ENCODE measurements around the gene CNIH3.
A peak's percentile ranks its signal among the peaks of the same experiment; 100 is the strongest.

CNIH3 gene

GRCh38 chr1:224785040-224785328 is 168.9 kb downstream of the CNIH3 start:
- no peaks in the 10 kb centered on the region for H3K79me2 ChIP-seq (ENCODE audit: insufficient read depth, low read length)
- peak overlapping the region; percentile 92 for H3K27ac ChIP-seq (ENCODE audit: low read length)
- ATAC-seq (ENCODE audit: insufficient read depth, low read depth), result no peak
- no peak overlapping the region for H2AFZ ChIP-seq (ENCODE audit: low read depth, low read length)
- TF ChIP-seq CTCF (IDR thresholded peaks at IDR 0.05; ENCODE audit: borderline replicate concordance, extremely low read depth, low read length, poor library complexity, severe bottlenecking) (no peak), EZH2 (IDR thresholded peaks at IDR 0.05; ENCODE audit: borderline replicate concordance, low read depth, low read length, severe bottlenecking) (no peak)
- H3K4me1 ChIP-seq (ENCODE audit: insufficient read depth, low read length), result peaks cover 61% of the 10 kb centered on the region
- DNase-seq, result no peak
- no peaks in the 10 kb centered on the region for H3K36me3 ChIP-seq (ENCODE audit: insufficient read depth, low read length)
- H3K4me3 ChIP-seq (ENCODE audit: low read depth in 1 of 2, low read length in 2 of 2), result no peak overlapping the region
- no peak overlapping the region for H3K4me2 ChIP-seq (ENCODE audit: insufficient read depth, low read length)
- H3K9ac ChIP-seq (ENCODE audit: low read depth, low read length), result peak overlapping the region; percentile 2; the same call in 1 of the 2 replicates
- H3K9me3 ChIP-seq (ENCODE audit: insufficient read depth, low read length, severe bottlenecking), result peaks cover 18% of the 10 kb centered on the region
- H3K27me3 ChIP-seq (ENCODE audit: insufficient read depth, low read length, poor library complexity), result no peaks in the 10 kb centered on the region
- no peaks in the 10 kb centered on the region for H4K20me1 ChIP-seq (ENCODE audit: insufficient read depth, low read length)

- Histone ChIP-seq H3K4me2 (ENCODE audit: insufficient read depth, low read length) (no peak overlapping the region), H3K36me3 (ENCODE audit: insufficient read depth, low read length) (no peaks in the 10 kb centered on the region), H3K9me3 (ENCODE audit: insufficient read depth, low read length, severe bottlenecking) (peaks cover 18% of the 10 kb centered on the region), H4K20me1 (ENCODE audit: insufficient read depth, low read length) (no peaks in the 10 kb centered on the region), H3K4me1 (ENCODE audit: insufficient read depth, low read length) (peaks cover 60% of the 10 kb centered on the region), H3K4me3 (ENCODE audit: low read depth in 1 of 2, low read length in 2 of 2) (no peak overlapping the region), H3K27ac (ENCODE audit: low read length) (peak overlapping the region; percentile 92), H2AFZ (ENCODE audit: low read depth, low read length) (no peak overlapping the region), H3K79me2 (ENCODE audit: insufficient read depth, low read length) (no peaks in the 10 kb centered on the region), H3K27me3 (ENCODE audit: insufficient read depth, low read length, poor library complexity) (no peaks in the 10 kb centered on the region), H3K9ac (ENCODE audit: low read depth, low read length) (no peak overlapping the region)
- ATAC-seq (ENCODE audit: insufficient read depth, low read depth), result no peak
- DNase-seq, result no peak
- TF ChIP-seq EZH2 (IDR thresholded peaks at IDR 0.05; ENCODE audit: borderline replicate concordance, low read depth, low read length, severe bottlenecking) (no peak), CTCF (IDR thresholded peaks at IDR 0.05; ENCODE audit: borderline replicate concordance, extremely low read depth, low read length, poor library complexity, severe bottlenecking) (no peak)
These were observed 169.5 kb downstream of the CNIH3 start for GRCh38 chr1:224785622-224786021.

GRCh38 chr1:224786533-224787250 is 170.6 kb downstream of the CNIH3 start:
- Histone ChIP-seq H3K4me3 (ENCODE audit: low read depth in 1 of 2, low read length in 2 of 2) (no peak overlapping the region), H3K27me3 (ENCODE audit: insufficient read depth, low read length, poor library complexity) (no peaks in the 10 kb centered on the region), H3K9me3 (ENCODE audit: insufficient read depth, low read length, severe bottlenecking) (peaks cover 18% of the 10 kb centered on the region), H4K20me1 (ENCODE audit: insufficient read depth, low read length) (no peaks in the 10 kb centered on the region), H3K36me3 (ENCODE audit: insufficient read depth, low read length) (no peaks in the 10 kb centered on the region), H2AFZ (ENCODE audit: low read depth, low read length) (no peak overlapping the region), H3K4me1 (ENCODE audit: insufficient read depth, low read length) (peaks cover 51% of the 10 kb centered on the region), H3K79me2 (ENCODE audit: insufficient read depth, low read length) (no peaks in the 10 kb centered on the region), H3K4me2 (ENCODE audit: insufficient read depth, low read length) (no peak overlapping the region), H3K9ac (ENCODE audit: low read depth, low read length) (no peak overlapping the region), H3K27ac (ENCODE audit: low read length) (peak overlapping the region; percentile 92; the same call in 1 of the 2 replicates)
- TF ChIP-seq EZH2 (IDR thresholded peaks at IDR 0.05; ENCODE audit: borderline replicate concordance, low read depth, low read length, severe bottlenecking) (no peak), CTCF (IDR thresholded peaks at IDR 0.05; ENCODE audit: borderline replicate concordance, extremely low read depth, low read length, poor library complexity, severe bottlenecking) (no peak)
- ATAC-seq (ENCODE audit: insufficient read depth, low read depth), result peak; percentile 25; the same call in 2 of the 3 replicates
- peak; percentile 46 for DNase-seq

All from DND-41 (cell line).